Activated CD8-positive, alpha-beta T cell treated with anti-CD3 and anti-CD28 coated beads for 36 hours (primary cell): ENCODE data around the gene CACNA1S. TPM values are rescaled to one million over a fixed set of nuclear protein-coding genes. Genes with fewer than 3 reads are reported as not detected.

Experiments used
- ATAC-seq: fragments of 200-7000 bp; cut with Tn5 transposase; one replicate; pipeline ENCODE4 v1.10.0; 2021; ENCODE audit warnings: mild to moderate bottlenecking, moderate library complexity
- CTCF ChIA-PET: fragments of 350-600 bp; sonication (Branson Sonifier 250); formaldehyde crosslinking; loops from one replicate; lab custom pipeline; 2021; ENCODE audit warnings: antibody characterized with exemption; lab: Charles Lee
- POLR2A ChIA-PET: fragments of 350-600 bp; sonication (Branson Sonifier 250); formaldehyde crosslinking; loops from one replicate; lab custom pipeline; 2021; ENCODE audit warnings: antibody characterized with exemption; lab: Charles Lee
- DNase-seq: peaks from one replicate; pipeline ENCODE4 v3.0.0-alpha.2; 2020
- H3K27ac Mint-ChIP-seq: one replicate; pipeline ENCODE4 v1.8.0; 2021; ENCODE audit warnings: mild to moderate bottlenecking, mixed read lengths
- H3K27me3 Mint-ChIP-seq: one replicate; pipeline ENCODE4 v1.8.0; 2021; ENCODE audit warnings: mixed read lengths
- H3K36me3 Mint-ChIP-seq: one replicate; pipeline ENCODE4 v1.8.0; 2021; ENCODE audit warnings: low read depth, mixed read lengths
- H3K4me1 Mint-ChIP-seq: one replicate; pipeline ENCODE4 v1.8.0; 2021; ENCODE audit warnings: low read depth, mixed read lengths
- H3K4me3 Mint-ChIP-seq: one replicate; pipeline ENCODE4 v1.8.0; 2021; ENCODE audit warnings: mild to moderate bottlenecking, moderate library complexity, mixed read lengths
- H3K9me3 Mint-ChIP-seq: one replicate; pipeline ENCODE4 v1.8.0; 2021; ENCODE audit warnings: mixed read lengths
- CTCF ChIP-seq: fragments of 200-600 bp; IDR thresholded peaks from one replicate; pipeline ENCODE4 v1.8.0; 2022; ENCODE audit warnings: antibody characterized with exemption, mild to moderate bottlenecking
- intact Hi-C: fragments of 100-400 bp; cut with micrococcal nuclease; formaldehyde crosslinking; loops from one replicate; pipeline ENCODE4 v1.10.0; 2022
- total RNA-seq, 2 experiments: library from RNA; stranded (reverse); gene quantifications; one replicate each; pipeline ENCODE4 v1.2.3, GENCODE V29; 2021

CACNA1S gene
- total RNA-seq, 2 experiments from 2014 or later = not detected

- Mint-ChIP-seq H3K4me3 (no peak overlapping the region), H3K36me3 (peaks cover 10% of the 10 kb centered on the region), H3K27ac (no peak overlapping the region), H3K4me1 (no peaks in the 10 kb centered on the region), H3K27me3 (no peaks in the 10 kb centered on the region), H3K9me3 (no peaks in the 10 kb centered on the region)
- POLR2A ChIA-PET = no interaction called here
- CTCF ChIA-PET = no interaction called here
- intact Hi-C loops = no loop called here
- ATAC-seq (no peak), DNase-seq (no peak)
- TF ChIP-seq CTCF = no peak
Measured at GRCh38 chr1:201143726-201144635, 31.8 kb upstream of the CACNA1S start.

- DNase-seq (no peak), ATAC-seq (no peak)
- Mint-ChIP-seq H3K36me3 (peaks cover 10% of the 10 kb centered on the region), H3K9me3 (no peaks in the 10 kb centered on the region), H3K27me3 (no peaks in the 10 kb centered on the region), H3K27ac (no peak overlapping the region), H3K4me3 (no peak overlapping the region), H3K4me1 (no peaks in the 10 kb centered on the region)
- ChIA-PET POLR2A (interaction anchor here (0.6 to 1.8 kb wide), 3 partner anchors 10 to 126 kb away, joined by 3 to 4 read pairs (median 3); no protein-coding TSS in a partner anchor), CTCF (interaction anchor here (1.1 to 1.2 kb wide), 2 partner anchors 24 to 27 kb away, joined by 3 to 6 read pairs; no protein-coding TSS in a partner anchor)
- no peak for TF ChIP-seq CTCF
- intact Hi-C loops = no loop called here
Measured at GRCh38 chr1:201142849-201143725, 30.9 kb upstream of the CACNA1S start.

DNA sequence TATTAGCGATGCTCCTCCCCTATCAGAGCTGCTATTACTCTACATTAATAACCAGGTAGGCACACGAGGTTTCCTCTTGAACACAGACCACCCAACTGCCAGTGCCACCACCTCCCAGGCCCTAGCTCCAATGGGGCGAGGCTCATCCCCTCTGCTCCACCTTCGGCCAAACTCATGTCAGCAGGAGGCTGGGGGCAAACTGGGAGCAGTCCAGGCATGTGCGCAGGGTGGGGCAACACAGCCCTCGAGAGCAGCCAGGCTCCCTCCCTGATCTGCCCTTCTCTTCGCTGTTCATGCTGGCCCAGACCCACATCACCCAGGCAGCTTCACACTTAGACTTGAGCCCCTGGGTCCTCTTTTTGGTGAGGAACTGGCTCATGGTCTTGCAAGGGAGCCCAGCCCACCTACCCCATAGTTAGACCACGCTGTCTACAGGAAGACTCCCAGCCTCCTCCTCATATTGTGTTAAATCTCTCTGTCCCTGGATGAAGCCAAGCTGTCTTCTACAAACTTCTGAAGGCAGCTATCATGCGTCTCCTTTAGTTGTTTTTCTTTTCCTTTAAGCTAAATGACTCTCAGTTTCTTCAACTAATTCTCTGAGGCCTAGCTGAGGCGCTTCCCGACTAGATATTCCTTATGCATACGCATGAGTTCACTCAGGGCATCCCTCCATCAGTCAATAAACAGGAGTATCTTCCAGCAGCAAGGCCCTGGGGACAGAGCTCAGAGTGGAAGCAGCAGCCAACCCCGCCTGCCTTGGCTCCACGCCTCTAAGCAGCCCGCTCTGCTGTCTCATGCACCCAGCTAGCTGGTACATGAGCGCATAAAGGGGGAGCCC is 30.0 kb upstream of the CACNA1S start:
- Mint-ChIP-seq H3K27me3 (no peaks in the 10 kb centered on the region), H3K36me3 (peaks cover 10% of the 10 kb centered on the region), H3K4me1 (no peaks in the 10 kb centered on the region), H3K9me3 (no peaks in the 10 kb centered on the region), H3K27ac (no peak overlapping the region), H3K4me3 (no peak overlapping the region)
- ChIA-PET CTCF (interaction anchor here (1.1 to 1.2 kb wide), 2 partner anchors 23 to 28 kb away, joined by 3 to 6 read pairs; no protein-coding TSS in a partner anchor), POLR2A (interaction anchor here (1.5 to 1.8 kb wide), 2 partner anchors 11 to 125 kb away, joined by 3 to 4 read pairs; no protein-coding TSS in a partner anchor)
- intact Hi-C loops = no loop called here
- no peak for TF ChIP-seq CTCF
- DNase-seq = no peak
- ATAC-seq = no peak

DNA sequence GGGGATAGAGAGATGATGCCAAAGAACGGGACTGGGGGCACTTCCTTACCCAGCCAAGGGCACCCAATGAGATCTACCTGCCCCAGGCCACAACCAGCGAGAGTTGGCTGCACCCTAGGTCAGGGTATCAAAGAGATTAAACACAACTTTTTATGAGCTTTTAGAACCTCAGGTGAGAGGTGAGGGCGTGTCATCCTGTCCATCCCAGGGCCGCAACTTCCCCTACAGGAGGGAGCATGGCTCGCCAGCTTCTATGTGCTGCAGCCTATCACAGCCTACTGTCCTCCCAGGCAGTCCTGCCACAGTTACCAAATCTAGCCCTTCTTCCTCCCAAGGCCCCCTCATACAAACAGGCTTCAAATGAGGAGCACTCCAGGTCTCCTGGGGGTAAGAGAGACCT is 29.2 kb upstream of the CACNA1S start:
- intact Hi-C loops = no loop called here
- no peak for TF ChIP-seq CTCF
- no peaks in the 10 kb centered on the region for H3K4me1 Mint-ChIP-seq
- H3K9me3 Mint-ChIP-seq = no peaks in the 10 kb centered on the region
- peaks cover 11% of the 10 kb centered on the region for H3K36me3 Mint-ChIP-seq
- no peak overlapping the region for H3K27ac Mint-ChIP-seq
- no peak for DNase-seq
- ChIA-PET POLR2A (interaction anchor here (1.5 to 1.8 kb wide), 2 partner anchors 12 to 124 kb away, joined by 3 to 4 read pairs; no protein-coding TSS in a partner anchor), CTCF (interaction anchor here (0.9 to 1.8 kb wide), 3 partner anchors 22 to 169 kb away, joined by 3 to 5 read pairs (median 3); no protein-coding TSS in a partner anchor)
- no peaks in the 10 kb centered on the region for H3K27me3 Mint-ChIP-seq
- H3K4me3 Mint-ChIP-seq = no peak overlapping the region
- no peak for ATAC-seq
